Loucy (cell line): ENCODE results near the gene ESF1.

ENCODE experiments used
- EZH2phosphoT487 ChIP-seq: fragments of 200-600 bp; IDR thresholded peaks from 2 replicates; pipeline ENCODE4 v1.6.1; 2018; ENCODE audit warnings: antibody characterized with exemption, mild to moderate bottlenecking, moderate library complexity, borderline replicate concordance
- TF ChIP-seq, protein P1 (sequence below): fragments of 200-600 bp; sonication (generic); conservative IDR thresholded peaks from 2 replicates; pipeline ENCODE4 v1.5.1; 2014; ENCODE audit warnings: mild to moderate bottlenecking, antibody characterized with exemption, low read length

DNA sequence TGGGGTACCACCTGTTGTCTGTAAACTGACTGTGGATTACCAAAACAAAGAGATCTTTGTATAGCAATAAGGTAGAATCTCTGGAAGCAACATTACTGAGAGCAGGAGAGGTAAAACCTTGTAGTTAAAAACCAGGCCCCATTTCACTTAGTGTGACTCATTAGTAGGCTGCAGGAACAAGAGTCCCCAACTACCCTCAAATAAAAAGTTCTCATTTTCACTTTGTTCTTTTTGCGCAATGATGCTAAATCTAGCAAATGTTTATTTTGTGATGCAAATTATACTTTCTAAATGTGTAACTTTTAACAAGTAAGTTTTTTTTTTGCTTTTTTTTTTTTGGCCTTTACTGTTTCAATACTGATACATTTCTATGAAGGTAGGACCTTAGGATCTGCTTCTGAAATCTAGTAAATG, 67.1 kb downstream of the ESF1 start:
- TF ChIP-seq, protein P1, sequence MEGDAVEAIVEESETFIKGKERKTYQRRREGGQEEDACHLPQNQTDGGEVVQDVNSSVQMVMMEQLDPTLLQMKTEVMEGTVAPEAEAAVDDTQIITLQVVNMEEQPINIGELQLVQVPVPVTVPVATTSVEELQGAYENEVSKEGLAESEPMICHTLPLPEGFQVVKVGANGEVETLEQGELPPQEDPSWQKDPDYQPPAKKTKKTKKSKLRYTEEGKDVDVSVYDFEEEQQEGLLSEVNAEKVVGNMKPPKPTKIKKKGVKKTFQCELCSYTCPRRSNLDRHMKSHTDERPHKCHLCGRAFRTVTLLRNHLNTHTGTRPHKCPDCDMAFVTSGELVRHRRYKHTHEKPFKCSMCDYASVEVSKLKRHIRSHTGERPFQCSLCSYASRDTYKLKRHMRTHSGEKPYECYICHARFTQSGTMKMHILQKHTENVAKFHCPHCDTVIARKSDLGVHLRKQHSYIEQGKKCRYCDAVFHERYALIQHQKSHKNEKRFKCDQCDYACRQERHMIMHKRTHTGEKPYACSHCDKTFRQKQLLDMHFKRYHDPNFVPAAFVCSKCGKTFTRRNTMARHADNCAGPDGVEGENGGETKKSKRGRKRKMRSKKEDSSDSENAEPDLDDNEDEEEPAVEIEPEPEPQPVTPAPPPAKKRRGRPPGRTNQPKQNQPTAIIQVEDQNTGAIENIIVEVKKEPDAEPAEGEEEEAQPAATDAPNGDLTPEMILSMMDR = no peak
- no peak for TF ChIP-seq EZH2phosphoT487
